NCI-H69 (cell line): ENCODE results near the gene SHB.

Experiments
- DNase-seq: peaks from one replicate; lab custom pipeline; 2025; lab: John Stamatoyannopoulos, UW

SHB gene

GRCh38 chr9:38042626-38043357, 26.2 kb downstream of the SHB start:
- DNase-seq: no peak

DNA sequence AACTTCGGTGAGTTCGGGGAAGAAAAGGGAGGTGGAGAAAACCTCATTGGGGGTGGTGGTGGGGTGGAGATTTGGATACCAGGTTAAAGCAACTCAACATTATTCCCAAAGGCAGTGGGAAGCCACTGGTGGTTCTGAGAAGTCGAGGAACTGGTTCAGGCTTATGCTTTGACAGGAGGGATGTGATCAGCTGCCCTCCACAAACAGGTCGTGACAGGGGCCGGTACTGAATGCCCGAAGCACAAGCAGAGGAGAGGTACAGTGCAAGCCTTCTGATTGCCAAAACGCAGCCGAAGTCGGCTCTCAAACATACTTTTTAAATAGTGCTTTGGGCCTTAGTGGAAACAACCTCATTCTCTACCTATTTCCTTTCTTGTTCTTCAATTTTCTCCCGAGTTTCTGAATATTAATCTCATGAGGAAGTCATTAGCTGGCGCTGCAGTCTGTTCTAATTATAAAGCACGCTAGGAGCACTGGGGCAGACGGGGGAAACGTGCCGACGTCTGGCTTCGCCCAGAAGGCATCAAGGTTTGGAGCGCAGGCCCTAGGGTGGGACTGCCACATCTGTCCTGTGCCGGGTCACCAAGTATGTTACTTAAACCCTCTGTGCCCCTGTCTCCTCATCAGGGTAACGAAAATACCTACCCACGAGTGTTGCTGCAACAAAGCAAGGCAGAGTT, 27.3 kb downstream of the SHB start:
- DNase-seq: no peak

DNA sequence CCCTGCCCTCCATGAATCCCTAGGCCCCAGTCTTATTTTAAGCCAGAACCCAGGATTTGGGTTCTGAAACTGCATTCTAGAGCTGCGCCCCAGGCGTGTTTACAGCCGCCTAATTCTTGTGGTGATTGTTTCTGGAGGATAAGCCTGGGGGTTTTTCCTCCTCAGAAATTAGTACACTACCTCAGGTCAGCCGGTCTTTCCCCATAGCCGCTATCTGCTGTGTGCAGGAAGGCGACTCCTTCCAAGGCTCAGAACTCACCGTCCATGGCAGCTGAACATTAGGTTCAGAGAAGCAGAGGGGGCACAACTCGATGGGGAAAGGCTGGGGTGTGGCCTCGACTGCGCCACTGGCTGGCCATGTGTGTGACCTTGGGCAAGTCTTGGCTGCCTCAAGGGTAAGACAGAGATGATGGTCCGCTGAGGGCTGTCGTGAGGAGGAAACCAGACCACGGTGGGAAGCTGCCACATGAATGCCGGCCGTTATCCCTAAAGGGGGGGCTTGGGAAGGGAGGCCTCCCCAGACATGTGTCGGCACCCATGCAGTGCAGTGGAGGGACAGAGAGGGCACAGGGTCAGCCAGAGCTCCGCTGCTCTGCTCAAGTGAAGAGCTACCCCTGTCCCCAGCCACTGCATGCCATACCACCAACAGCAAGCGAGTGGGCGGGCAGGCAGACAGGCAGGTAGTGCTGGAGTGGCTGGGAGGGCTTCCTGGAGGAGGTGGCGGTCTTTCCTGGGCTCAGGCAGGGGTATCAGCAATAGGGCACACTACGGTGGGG, 28.9 kb downstream of the SHB start:
- no peak for DNase-seq

DNA sequence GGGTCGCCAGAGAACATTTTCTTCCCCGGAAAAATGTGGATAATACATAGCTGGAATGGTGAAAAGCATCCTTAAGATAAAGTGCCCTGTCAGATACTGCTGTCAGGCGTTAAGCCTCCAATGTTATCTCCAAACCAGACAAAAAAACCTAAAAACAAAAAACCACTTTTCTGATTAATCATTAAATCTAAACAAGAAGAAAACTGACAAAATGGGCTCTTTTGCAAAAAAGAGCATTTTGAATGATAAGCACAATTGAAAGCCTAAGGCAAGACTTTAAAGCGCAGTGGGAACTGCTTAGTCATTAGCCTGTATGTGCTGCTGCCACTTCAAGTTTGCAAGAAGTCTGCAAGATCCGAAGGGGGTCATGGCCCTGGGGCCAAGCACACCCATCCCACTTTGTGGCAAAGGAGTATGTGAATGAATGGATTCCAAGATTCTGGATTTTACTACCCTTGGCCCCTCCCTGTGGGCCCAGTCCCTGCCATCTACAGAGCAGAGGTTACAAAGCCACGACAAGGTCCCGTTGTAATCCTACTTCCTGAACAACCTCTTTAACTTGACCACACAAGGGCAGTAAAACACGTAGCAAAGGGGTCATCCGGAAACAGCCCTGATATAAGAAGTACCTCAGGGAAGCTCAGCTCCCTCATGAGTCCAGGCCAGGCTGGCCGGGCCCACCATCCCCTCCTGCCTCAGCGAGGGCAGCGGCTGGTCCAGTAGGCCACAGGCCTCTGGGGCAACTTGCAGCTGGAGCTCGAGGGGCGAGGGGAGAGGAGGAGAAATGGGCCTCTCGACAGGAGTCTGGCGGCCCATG, 29.7 kb downstream of the SHB start:
- DNase-seq: no peak

DNA sequence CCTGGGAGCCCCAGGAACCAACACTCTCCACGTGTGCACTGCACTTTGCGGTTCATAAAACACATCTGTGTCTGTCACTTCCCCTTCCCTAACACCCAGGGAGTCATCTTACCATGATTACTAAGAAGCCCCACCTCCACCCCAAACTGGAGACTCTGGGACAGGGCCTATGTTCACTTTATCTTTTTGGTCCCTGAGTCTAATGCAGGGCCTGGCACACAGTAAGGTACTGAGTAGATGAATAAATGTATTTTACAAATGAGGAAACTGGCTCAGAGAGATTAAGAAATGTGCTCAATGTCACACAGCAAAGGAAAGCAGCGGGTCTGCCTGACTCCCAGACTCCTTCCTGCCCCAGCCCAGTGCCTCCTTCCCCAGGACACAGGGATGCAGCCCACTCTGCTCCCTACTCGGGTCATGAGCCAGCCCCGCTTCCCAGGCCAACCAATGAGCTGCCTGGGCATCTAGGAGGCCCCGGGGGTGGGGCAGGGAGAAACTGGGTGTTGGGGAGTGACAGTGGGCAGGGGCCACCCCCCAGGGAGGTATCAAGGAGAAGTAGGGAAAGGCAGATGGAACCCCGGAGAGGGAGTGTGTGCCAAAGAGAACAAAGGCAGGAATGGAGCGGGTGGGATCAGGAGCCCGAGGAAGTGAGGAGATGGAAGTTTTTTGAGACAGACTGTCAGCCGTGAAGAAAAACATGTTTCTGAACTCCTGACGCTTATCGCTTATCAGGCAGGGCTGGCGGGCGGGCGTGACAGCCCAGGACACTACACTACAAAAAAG, 30.5 kb downstream of the SHB start:
- DNase-seq: no peak

- DNase-seq: no peak
Observed at GRCh38 chr9:38037981-38038306, 31.1 kb downstream of the SHB start.

GRCh38 chr9:38036359-38037084, 32.5 kb downstream of the SHB start:
- DNase-seq: no peak

DNA sequence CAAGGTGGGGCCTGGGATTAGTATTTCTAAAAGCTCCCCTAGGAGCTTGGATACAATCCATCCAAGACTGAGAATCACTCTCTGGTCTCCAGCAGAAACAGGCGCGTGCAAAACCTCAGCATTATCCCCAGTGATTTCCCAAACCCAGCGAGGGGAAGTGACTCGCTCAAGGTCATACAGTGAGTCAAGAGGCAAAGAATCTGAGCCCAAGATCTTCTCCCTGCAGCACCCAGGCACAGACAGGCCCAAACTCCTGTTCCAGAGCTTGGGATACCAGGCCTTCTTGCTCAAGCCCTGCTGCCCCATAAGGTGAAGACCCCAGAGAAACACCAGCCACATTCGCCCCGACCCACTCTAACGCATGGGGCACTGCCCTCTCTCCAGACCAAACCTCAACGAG, 33.2 kb downstream of the SHB start:
- no peak for DNase-seq

DNA sequence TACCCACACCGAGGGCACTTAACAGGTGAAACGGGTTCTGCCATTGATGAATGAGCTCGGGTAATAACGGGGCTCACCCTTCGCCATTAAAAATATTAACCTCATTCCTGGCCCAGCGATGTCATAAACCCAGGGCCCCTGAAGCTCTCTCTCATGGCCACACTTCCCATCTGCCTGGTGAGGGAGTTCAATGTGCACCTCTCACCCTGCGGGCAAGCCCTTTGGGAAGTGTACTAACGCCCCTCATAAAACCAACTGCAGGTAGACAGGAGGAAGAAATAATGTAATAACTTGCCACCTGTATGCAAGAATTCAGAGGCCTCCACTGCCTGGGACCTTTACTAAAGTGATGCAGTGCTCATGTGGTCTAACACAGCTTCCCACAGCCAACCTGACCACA, 35.1 kb downstream of the SHB start:
- no peak for DNase-seq

DNA sequence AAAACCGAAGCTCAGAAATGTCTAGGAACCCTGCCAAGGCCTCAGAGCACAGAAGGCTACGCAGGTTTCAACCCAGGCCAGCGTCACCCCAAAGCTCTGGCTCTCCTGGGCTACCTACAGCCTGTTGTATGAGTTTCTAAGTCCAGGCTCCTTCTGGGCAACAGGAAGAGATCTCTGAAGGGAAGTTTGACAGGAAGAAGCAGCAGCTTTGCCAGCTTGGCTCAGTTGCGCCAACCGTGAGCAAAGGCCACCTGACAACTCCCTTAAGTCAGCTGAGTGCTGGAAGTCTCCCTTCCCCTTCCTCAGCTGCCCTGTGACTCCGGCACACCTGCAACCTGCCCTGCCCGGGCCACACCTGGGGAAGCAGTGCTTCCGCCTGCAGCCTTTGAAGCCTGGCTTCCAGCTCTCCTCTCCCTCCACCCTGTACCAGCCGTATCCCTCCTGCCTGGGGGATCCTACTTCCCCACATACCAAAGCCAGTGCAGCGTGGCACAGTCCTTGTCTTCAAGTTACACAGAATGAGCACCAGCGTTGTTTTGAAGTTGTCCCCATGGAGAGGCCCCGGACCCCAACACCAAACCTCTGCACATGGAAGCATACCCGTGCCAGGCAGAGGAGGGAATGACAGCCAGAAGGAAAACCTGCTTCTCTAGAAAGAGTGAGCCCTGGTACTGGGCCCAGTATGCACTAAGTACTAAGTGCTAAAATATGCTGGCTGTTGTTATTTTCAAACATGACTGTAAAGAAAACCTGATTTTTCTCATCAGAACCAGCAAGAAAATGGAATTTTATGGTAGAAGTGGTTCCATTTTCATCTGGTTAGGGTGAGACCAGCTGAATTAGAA, 36.5 kb downstream of the SHB start:
- DNase-seq: no peak

DNA sequence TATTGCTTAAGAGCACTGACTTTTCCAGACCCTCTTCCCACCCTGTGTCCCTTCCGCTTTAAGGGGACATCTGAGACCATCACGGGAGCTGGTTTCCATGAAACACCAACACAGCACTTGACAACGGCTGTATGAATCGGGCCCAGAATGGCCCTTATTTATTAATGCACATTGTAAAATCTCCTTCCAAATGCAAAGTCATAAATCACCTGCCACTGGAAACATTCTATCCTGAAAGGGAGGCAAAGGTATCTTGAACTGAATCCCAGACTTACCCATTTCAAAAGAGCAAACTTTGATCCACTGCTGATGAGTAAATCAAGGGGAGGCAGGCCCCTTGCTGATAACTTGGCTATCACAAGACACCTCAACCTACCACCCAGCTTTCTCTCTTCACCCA, 37.4 kb downstream of the SHB start:
- no peak for DNase-seq

DNA sequence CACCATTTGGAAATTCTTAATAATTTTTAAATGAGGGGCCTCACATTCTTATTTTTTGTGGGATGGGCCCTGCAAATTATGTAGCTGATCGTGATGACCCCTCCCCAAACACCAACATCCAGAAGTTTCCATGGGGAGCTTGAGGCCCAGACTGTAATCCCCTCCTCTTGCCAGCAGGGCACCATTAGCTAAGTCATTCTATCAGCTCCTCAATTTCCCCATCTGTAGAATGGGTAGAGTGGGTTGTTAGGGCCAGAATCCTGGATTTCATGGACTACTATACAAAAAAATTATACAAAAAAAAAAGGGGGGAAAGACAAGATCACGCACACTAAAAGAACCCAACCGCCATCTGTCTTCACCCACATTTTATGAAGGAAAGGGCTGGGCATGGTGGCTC, 38.4 kb downstream of the SHB start:
- DNase-seq: no peak

DNA sequence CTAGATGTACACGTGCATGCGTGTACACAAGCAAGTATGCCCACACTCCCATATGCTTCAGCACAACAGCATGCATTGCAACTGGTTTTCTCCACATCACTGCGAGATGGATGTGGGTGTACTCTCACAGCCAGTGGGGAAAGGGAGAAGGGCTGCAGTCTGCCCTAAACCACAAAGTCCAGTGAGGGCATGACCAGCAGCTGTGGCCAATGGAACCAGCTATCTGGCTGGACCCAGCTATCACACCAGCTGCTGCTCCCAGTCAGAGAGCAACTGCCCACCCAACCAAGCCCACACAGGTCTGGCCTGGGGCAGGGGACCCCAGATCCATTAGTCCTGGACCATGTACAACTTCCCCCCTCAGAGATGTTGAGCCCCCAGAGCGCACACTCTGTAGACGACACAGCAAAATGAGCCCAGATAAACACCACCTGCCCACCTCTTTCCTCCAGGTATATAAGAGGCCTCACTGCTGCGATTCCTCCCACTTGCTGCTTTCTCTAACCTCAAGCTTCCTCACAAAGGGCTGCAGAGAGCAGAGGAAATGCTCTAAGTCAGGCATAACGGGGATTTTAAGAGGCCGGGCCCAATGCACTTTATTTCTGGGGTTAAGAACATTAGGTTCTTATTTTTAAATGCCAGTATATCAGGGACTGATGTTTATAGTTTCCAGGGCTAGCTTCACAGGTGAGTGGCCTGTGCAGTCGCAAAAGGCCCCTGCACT, 39.0 kb downstream of the SHB start:
- no peak for DNase-seq

DNA sequence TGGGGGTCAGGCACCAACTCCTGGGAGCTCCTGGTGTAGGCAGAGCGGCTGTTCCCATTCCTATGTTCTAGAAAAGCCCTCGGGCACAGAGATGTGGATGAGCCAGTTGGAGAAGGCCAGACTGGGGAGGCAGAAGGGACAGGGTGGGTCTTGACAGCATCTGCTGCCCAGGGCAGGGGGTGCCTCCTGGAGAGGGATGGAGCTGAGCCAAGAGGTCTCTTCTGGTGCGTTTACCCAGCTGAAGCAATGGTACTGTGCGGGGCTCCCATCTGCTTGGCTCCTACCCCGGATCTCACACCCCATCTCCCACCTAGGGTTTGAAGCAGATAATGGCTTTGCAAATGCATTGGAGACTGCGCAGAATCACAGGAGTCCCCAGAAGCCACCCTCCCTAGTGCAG, 41.3 kb downstream of the SHB start:
- peak; percentile 93 for DNase-seq

GRCh38 chr9:38026840-38027527, 42.0 kb downstream of the SHB start:
- DNase-seq: peak; percentile 92

DNA sequence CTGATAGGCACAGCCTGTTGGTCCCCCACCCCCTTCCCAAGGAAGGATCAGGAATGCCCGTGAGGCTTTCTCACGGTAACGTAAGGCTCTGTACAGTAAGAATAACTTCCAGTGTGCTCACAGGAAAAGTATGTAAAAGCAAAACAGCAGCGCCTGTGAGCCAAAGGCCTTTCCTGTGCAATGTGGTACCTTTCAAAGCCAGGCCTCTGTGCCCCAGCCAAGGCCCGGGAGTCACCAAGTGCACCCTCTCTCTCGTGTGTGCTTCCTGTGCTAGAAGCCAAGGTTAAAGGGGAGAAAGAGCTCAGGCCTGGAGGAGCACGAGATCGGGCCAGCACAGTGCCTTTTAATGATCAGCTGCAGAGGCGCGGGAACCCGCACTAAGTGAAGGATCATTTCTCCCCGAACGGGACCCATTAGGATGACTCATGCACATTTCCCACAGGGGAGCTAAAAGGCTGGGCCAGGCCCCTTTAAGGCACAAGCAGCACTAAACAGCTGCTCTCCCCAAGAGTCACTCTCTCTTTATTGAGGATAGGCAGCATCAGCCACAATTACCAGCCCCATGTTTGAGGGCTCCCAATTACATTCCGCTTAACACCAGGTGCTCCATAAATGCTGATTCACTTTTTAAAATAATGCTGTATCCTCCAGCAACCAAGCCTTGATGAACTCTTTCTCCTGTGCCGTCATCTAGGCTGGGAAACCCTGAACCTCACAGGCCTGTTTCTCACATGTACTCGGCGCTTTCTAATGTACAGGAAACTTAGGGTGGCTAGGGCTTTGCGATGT, 42.8 kb downstream of the SHB start:
- peak; percentile 95 for DNase-seq

DNA sequence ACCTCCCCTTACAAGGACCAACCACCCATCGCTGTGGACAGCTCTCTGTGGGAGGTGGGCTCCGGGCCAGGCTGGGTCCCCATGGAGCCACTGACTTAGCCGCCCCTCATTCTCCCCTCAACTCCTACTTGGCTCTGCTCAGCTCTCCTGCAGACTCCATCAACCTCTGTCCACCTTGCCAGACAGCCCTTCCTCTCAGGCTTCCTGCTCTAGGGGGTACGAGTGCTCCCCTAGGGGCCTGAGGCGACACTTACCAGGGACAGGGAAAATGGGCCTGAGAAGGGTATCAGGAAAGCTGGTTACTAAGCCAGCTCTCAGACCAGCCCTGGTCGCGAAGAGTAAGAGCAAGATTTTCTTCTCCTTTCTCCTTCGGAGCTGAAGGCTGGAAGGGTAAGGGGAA, 43.9 kb downstream of the SHB start:
- DNase-seq: no peak
